Measurements from ENCODE around the gene SRP68.

GRCh38 chr17:76076765-76077583 is 4.7 kb upstream of the SRP68 start:
- TF ChIP-seq, protein P1, sequence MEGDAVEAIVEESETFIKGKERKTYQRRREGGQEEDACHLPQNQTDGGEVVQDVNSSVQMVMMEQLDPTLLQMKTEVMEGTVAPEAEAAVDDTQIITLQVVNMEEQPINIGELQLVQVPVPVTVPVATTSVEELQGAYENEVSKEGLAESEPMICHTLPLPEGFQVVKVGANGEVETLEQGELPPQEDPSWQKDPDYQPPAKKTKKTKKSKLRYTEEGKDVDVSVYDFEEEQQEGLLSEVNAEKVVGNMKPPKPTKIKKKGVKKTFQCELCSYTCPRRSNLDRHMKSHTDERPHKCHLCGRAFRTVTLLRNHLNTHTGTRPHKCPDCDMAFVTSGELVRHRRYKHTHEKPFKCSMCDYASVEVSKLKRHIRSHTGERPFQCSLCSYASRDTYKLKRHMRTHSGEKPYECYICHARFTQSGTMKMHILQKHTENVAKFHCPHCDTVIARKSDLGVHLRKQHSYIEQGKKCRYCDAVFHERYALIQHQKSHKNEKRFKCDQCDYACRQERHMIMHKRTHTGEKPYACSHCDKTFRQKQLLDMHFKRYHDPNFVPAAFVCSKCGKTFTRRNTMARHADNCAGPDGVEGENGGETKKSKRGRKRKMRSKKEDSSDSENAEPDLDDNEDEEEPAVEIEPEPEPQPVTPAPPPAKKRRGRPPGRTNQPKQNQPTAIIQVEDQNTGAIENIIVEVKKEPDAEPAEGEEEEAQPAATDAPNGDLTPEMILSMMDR (IDR thresholded peaks at IDR 0.05), result no peak
- peak; percentile 95 for TF ChIP-seq EZH2 (IDR thresholded peaks at IDR 0.05)

Measured in neural progenitor cell (in vitro differentiated cells).